ENCODE results near the gene TBC1D22A. TPM values are rescaled to one million over a fixed set of nuclear protein-coding genes. Genes with fewer than 3 reads are reported as not detected.

Gene TBC1D22A
- total RNA-seq, 4 donors from 2014 or later, result 18.8 to 25.2 (median 23.1) TPM

- Histone ChIP-seq H3K4me3 (no peak overlapping the region), H3K27ac (no peak overlapping the region), H3K9me3 (no peaks in the 10 kb centered on the region), H3K27me3 (no peaks in the 10 kb centered on the region), H3K4me1 (no peaks in the 10 kb centered on the region), H3K36me3 (no peaks in the 10 kb centered on the region)
- in situ Hi-C loops (cut with MboI; ENCODE audit: low sequenced_read_pairs in 4 of 4) (no loop called here), intact Hi-C loops (cut with DNase I; ENCODE audit: low total_unique reads) (no loop called here)
- DNase-seq (no peak), ATAC-seq (no peak)
- TF ChIP-seq CTCF (IDR thresholded peaks at IDR 0.05 in 4 of 5, conservative IDR thresholded peaks at IDR 0.05 in 1 of 5), result no peak
- TF ChIP-seq POLR2A (IDR thresholded peaks at IDR 0.05), result no peak
These were observed 348.5 kb downstream of the TBC1D22A start for GRCh38 chr22:47110817-47111443.

DNA sequence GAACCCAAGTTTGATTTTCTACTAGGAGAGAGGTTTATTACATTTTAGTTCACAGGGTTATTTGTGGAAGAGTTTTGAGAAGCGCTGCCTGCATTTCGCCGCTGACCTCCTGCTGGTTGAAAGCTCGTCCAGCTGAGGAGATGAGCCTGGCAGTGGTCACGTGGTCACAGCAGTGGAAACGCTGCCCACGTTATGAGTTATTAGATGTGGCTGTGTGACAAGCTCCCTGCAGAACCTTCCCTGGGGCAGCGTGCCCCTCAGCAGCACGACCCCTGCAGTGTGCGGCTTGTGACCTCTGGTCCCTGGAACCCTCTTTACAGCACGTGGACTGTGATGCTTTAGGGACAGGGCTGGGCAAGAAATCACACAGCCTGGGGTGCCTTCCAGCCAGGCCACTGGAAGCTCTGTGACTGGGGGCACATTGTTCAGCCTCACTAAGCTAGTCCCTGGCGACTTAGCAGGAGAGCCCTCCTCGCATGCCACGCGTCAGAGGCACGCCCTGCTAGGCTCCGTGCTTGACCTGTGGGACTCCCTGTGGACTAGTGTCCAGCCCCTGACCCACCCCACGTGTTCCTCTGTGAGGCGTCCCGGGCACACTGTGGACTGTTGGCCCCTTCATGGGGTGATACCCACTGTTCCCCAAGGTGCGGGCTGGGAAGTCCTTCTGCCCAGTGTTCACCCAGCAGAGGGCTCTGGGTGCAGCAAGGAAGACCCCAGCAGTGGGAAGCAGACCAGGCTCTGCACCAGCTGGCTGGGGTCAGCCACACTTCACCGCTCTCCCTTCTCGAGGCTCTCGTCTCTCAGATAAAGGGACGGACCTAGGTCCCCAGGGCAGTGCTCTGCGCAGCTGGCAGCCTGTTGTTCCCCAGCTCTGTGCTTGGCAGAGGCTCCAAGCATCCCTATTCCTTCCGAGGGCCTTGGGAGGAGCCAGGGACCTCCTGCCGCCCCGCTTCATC lies 349.5 kb downstream of the TBC1D22A start:
- Histone ChIP-seq H3K27me3 (no peaks in the 10 kb centered on the region), H3K36me3 (no peaks in the 10 kb centered on the region), H3K4me1 (no peaks in the 10 kb centered on the region), H3K4me3 (no peak overlapping the region), H3K9me3 (no peaks in the 10 kb centered on the region), H3K27ac (no peak overlapping the region)
- intact Hi-C loops (cut with DNase I; ENCODE audit: low total_unique reads), result no loop called here
- TF ChIP-seq POLR2A (IDR thresholded peaks at IDR 0.05) (no peak), CTCF (IDR thresholded peaks at IDR 0.05 in 4 of 5, conservative IDR thresholded peaks at IDR 0.05 in 1 of 5) (no peak)
- in situ Hi-C loops (cut with MboI; ENCODE audit: low sequenced_read_pairs in 4 of 4), result no loop called here
- ATAC-seq, result no peak
- no peak for DNase-seq

DNA sequence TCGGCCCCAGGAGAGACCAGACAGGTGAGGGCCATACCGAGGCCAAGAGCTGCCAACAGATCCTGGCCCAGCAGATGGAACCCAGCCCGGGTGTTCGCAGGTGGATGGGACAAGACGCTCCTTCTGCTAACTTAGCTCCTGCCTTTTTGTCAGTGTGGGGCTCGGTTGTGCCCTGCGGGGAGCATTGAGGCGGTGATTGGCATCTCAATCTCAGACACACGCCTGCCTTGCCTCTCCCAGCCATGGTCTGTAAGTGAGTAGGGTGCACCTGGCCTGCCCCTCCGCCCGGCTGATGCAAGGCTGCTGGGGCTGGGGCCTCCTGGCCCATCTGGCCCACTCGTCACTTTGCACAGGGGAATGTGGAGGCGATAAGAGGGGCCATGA lies 350.1 kb downstream of the TBC1D22A start:
- Histone ChIP-seq H3K27ac (no peak overlapping the region), H3K9me3 (no peaks in the 10 kb centered on the region), H3K4me1 (no peaks in the 10 kb centered on the region), H3K36me3 (no peaks in the 10 kb centered on the region), H3K27me3 (no peaks in the 10 kb centered on the region), H3K4me3 (no peak overlapping the region)
- DNase-seq (no peak), ATAC-seq (no peak)
- in situ Hi-C loops (cut with MboI; ENCODE audit: low sequenced_read_pairs in 4 of 4), result no loop called here
- TF ChIP-seq CTCF (IDR thresholded peaks at IDR 0.05 in 4 of 5, conservative IDR thresholded peaks at IDR 0.05 in 1 of 5) (no peak), POLR2A (IDR thresholded peaks at IDR 0.05) (no peak)
- intact Hi-C loops (cut with DNase I; ENCODE audit: low total_unique reads), result no loop called here

- Histone ChIP-seq H3K36me3 (no peaks in the 10 kb centered on the region), H3K9me3 (no peaks in the 10 kb centered on the region), H3K4me3 (no peak overlapping the region), H3K27me3 (no peaks in the 10 kb centered on the region), H3K27ac (no peak overlapping the region), H3K4me1 (no peaks in the 10 kb centered on the region)
- ATAC-seq (no peak), DNase-seq (no peak)
- in situ Hi-C loops (cut with MboI; ENCODE audit: low sequenced_read_pairs in 4 of 4) (no loop called here), intact Hi-C loops (cut with DNase I; ENCODE audit: low total_unique reads) (no loop called here)
- no peak for TF ChIP-seq POLR2A (IDR thresholded peaks at IDR 0.05)
- TF ChIP-seq CTCF (IDR thresholded peaks at IDR 0.05 in 4 of 5, conservative IDR thresholded peaks at IDR 0.05 in 1 of 5), result no peak
These were observed 350.8 kb downstream of the TBC1D22A start for GRCh38 chr22:47112994-47113852.

All from gastrocnemius medialis (tissue), 4 donors.